ENCODE measurements around the gene KIAA1210.

Gene KIAA1210

GRCh38 chrX:119127650-119128049, at the start of gene KIAA1210:
Gene KIAA1210, minus strand, starts transcription at chrX:119127812. Its CDS starts 4,170 bp downstream, at chrX:119123642.
- no peak for DNase-seq (ENCODE audit: low read depth)

- no peak for DNase-seq (ENCODE audit: low read depth)
Measured at GRCh38 chrX:119177278-119177677, 49.7 kb upstream of the KIAA1210 start.

- no peak for DNase-seq (ENCODE audit: low read depth)
Measured at GRCh38 chrX:119174900-119175299, 47.3 kb upstream of the KIAA1210 start.

GRCh38 chrX:119168104-119168503, 40.5 kb upstream of the KIAA1210 start:
- DNase-seq (ENCODE audit: low read depth) = no peak

GRCh38 chrX:119158226-119158625, 30.6 kb upstream of the KIAA1210 start:
- no peak for DNase-seq (ENCODE audit: low read depth)

- DNase-seq (ENCODE audit: low read depth) = no peak
Measured at GRCh38 chrX:119156241-119156640, 28.6 kb upstream of the KIAA1210 start.

GRCh38 chrX:119155416-119156035, 27.9 kb upstream of the KIAA1210 start:
- DNase-seq (ENCODE audit: low read depth) = no peak

GRCh38 chrX:119151051-119151380, 23.4 kb upstream of the KIAA1210 start:
- no peak for DNase-seq (ENCODE audit: low read depth)

- DNase-seq (ENCODE audit: low read depth) = no peak
Measured at GRCh38 chrX:119150163-119151050, 22.8 kb upstream of the KIAA1210 start.

- DNase-seq (ENCODE audit: low read depth) = no peak
Measured at GRCh38 chrX:119147486-119147885, 19.9 kb upstream of the KIAA1210 start.

- no peak for DNase-seq (ENCODE audit: low read depth)
Measured at GRCh38 chrX:119145241-119145653, 17.6 kb upstream of the KIAA1210 start.

- no peak for DNase-seq (ENCODE audit: low read depth)
Measured at GRCh38 chrX:119134466-119134865, 6.9 kb upstream of the KIAA1210 start.

GRCh38 chrX:119132961-119133360, 5.3 kb upstream of the KIAA1210 start:
- no peak for DNase-seq (ENCODE audit: low read depth)

GRCh38 chrX:119132316-119132715, 4.7 kb upstream of the KIAA1210 start:
- DNase-seq (ENCODE audit: low read depth) = no peak

- peak; percentile 2 for DNase-seq (ENCODE audit: low read depth)
Measured at GRCh38 chrX:119130911-119131310, 3.3 kb upstream of the KIAA1210 start.

- peak; percentile 1 for DNase-seq (ENCODE audit: low read depth)
Measured at GRCh38 chrX:119121341-119121740, 6.3 kb downstream of the KIAA1210 start.

GRCh38 chrX:119118780-119119395, 8.7 kb downstream of the KIAA1210 start:
- peak; percentile 17 for DNase-seq (ENCODE audit: low read depth)

- DNase-seq (ENCODE audit: low read depth) = no peak
Measured at GRCh38 chrX:119107206-119107605, 20.4 kb downstream of the KIAA1210 start.

- peak; percentile 31 for DNase-seq (ENCODE audit: low read depth)
Measured at GRCh38 chrX:119105826-119106225, 21.8 kb downstream of the KIAA1210 start.

GRCh38 chrX:119101168-119101567, 26.4 kb downstream of the KIAA1210 start:
- no peak for DNase-seq (ENCODE audit: low read depth)

- DNase-seq (ENCODE audit: low read depth) = no peak
Measured at GRCh38 chrX:119095936-119096335, 31.7 kb downstream of the KIAA1210 start.

GRCh38 chrX:119094819-119095218, 32.8 kb downstream of the KIAA1210 start:
- no peak for DNase-seq (ENCODE audit: low read depth)

Data from fibroblast of gingiva (primary cell).